Stimulated activated CD4-positive, alpha-beta T cell treated with anti-CD3 and anti-CD28 coated beads, TNF-alpha, amount 100 ng/mL, for 24 hours (primary cell): Measurements from ENCODE around the gene SCN4B.

ENCODE experiments used
- DNase-seq, 3 experiments: peaks; one replicate each; pipeline ENCODE4 v3.0.0-alpha.2; 2020; ENCODE audit warnings: low read depth in 3 of 3

SCN4B gene

GRCh38 chr11:118129471-118130172 is 23.0 kb downstream of the SCN4B start:
- no peak for DNase-seq

GRCh38 chr11:118128721-118129470 is 23.7 kb downstream of the SCN4B start:
- DNase-seq = no peak

- DNase-seq = no peak
Observed at GRCh38 chr11:118128310-118128709, 24.3 kb downstream of the SCN4B start.

GRCh38 chr11:118126082-118126838 is 26.4 kb downstream of the SCN4B start:
- DNase-seq = no peak

GRCh38 chr11:118124929-118125535 is 27.6 kb downstream of the SCN4B start:
- DNase-seq = no peak

GRCh38 chr11:118120793-118121192 is 31.8 kb downstream of the SCN4B start:
- no peak for DNase-seq

GRCh38 chr11:118117790-118118601 is 34.6 kb downstream of the SCN4B start:
- DNase-seq = no peak

GRCh38 chr11:118115048-118115447 is 37.6 kb downstream of the SCN4B start:
- no peak for DNase-seq

- DNase-seq = no peak
Observed at GRCh38 chr11:118114266-118114665, 38.4 kb downstream of the SCN4B start.

GRCh38 chr11:118112711-118113430 is 39.8 kb downstream of the SCN4B start:
- DNase-seq = no peak

GRCh38 chr11:118111744-118112035 is 40.9 kb downstream of the SCN4B start:
- no peak for DNase-seq

- DNase-seq = no peak
Observed at GRCh38 chr11:118111019-118111743, 41.4 kb downstream of the SCN4B start.

- DNase-seq = no peak
Observed at GRCh38 chr11:118109231-118109630, 43.4 kb downstream of the SCN4B start.

GRCh38 chr11:118108513-118108912 is 44.1 kb downstream of the SCN4B start:
- DNase-seq = no peak

- DNase-seq = no peak
Observed at GRCh38 chr11:118106789-118107335, 45.8 kb downstream of the SCN4B start.

GRCh38 chr11:118105657-118106305 is 46.8 kb downstream of the SCN4B start:
- DNase-seq = no peak

GRCh38 chr11:118104491-118104890 is 48.1 kb downstream of the SCN4B start:
- DNase-seq = no peak

- DNase-seq = no peak
Observed at GRCh38 chr11:118102721-118103261, 49.8 kb downstream of the SCN4B start.

- no peak for DNase-seq
Observed at GRCh38 chr11:118100691-118101232, 51.9 kb downstream of the SCN4B start.
